PC-3 (cell line): ENCODE data around the gene PDCD11. TPM values are rescaled to one million over a fixed set of nuclear protein-coding genes. Genes with fewer than 3 reads are reported as not detected.

Experiments
- ATAC-seq: fragments of 200-7000 bp; cut with Tn5 transposase; 2 replicates; pipeline ENCODE4 v1.9.1; 2020; ENCODE audit warnings: mild to moderate bottlenecking, moderate library complexity
- BruUV-seq: library from RNA; stranded (reverse); fragments of 400-500 nt; replicated peaks from 2 replicates; lab custom pipeline; 2021; lab: Mats Ljungman, UMichigan
- CTCF ChIA-PET: fragments of 300-600 bp; sonication (Branson Sonifier 250); formaldehyde crosslinking; loops from one replicate; lab custom pipeline; 2022; ENCODE audit warnings: antibody characterized with exemption; lab: Charles Lee
- POLR2A ChIA-PET: fragments of 300-600 bp; sonication (Branson Sonifier 250); formaldehyde crosslinking; loops from one replicate; lab custom pipeline; 2022; ENCODE audit warnings: antibody characterized with exemption; ENCODE audit not compliant: unreplicated experiment; lab: Charles Lee
- DNase-seq: peaks from one replicate; pipeline ENCODE4 v3.0.0-alpha.2; 2015
- H2AFZ ChIP-seq: fragments of 300-600 bp; sonication (generic); 2 replicates; pipeline ENCODE4 v1.6.0; 2016; ENCODE audit warnings: antibody characterized with exemption, low read length
- H3F3A ChIP-seq: fragments of 300-600 bp; sonication (generic); one replicate; pipeline ENCODE4 v1.6.0; 2017; ENCODE audit warnings: antibody characterized with exemption, low read length, control low read depth, mild to moderate bottlenecking; ENCODE audit not compliant: unreplicated experiment
- H3K27ac ChIP-seq: fragments of 300-600 bp; sonication (generic); 2 replicates; pipeline ENCODE4 v1.5.1; 2016; ENCODE audit warnings: mild to moderate bottlenecking, low read length
- H3K27me3 ChIP-seq: fragments of 300-600 bp; sonication (generic); 2 replicates; pipeline ENCODE4 v1.6.1; 2016; ENCODE audit warnings: low read length, mixed read lengths
- H3K36me3 ChIP-seq: fragments of 300-600 bp; sonication (generic); 2 replicates; pipeline ENCODE4 v1.6.1; 2016; ENCODE audit warnings: low read depth, mixed run types, low read length, mixed read lengths
- H3K4me1 ChIP-seq: fragments of 300-600 bp; sonication (generic); 2 replicates; pipeline ENCODE4 v1.5.1; 2016; ENCODE audit warnings: low read length; ENCODE audit not compliant: insufficient read depth
- H3K4me2 ChIP-seq: fragments of 300-600 bp; sonication (generic); 2 replicates; pipeline ENCODE4 v1.6.0; 2016; ENCODE audit warnings: low read length
- H3K4me3 ChIP-seq: fragments of 300-600 bp; sonication (generic); 2 replicates; pipeline ENCODE4 v1.5.1; 2016; ENCODE audit warnings: mild to moderate bottlenecking, low read length, mixed read lengths
- H3K79me2 ChIP-seq: fragments of 300-600 bp; sonication (generic); 2 replicates; pipeline ENCODE4 v1.6.1; 2017; ENCODE audit warnings: low read length, mixed read lengths
- H3K9ac ChIP-seq: fragments of 300-600 bp; sonication (generic); 2 replicates; pipeline ENCODE4 v1.6.0; 2016; ENCODE audit warnings: mild to moderate bottlenecking, low read length
- H3K9me2 ChIP-seq: fragments of 300-600 bp; sonication (generic); replicated peaks from 2 replicates; pipeline ENCODE4 v1.6.1; 2016; ENCODE audit warnings: mixed run types, low read length, mixed read lengths
- H3K9me3 ChIP-seq: fragments of 300-600 bp; sonication (generic); 2 replicates; pipeline ENCODE4 v1.6.1; 2016; ENCODE audit warnings: low read length, mixed read lengths
- H4K20me1 ChIP-seq: fragments of 300-600 bp; sonication (generic); 2 replicates; pipeline ENCODE4 v1.6.1; 2016; ENCODE audit warnings: low read length, mixed read lengths
- CTCF ChIP-seq: fragments of 300-600 bp; sonication (generic); conservative IDR thresholded peaks from 2 replicates; pipeline ENCODE4 v1.5.1; 2017; ENCODE audit warnings: antibody characterized with exemption, low read depth, mild to moderate bottlenecking, low read length
- EZH2 ChIP-seq: fragments of 300-600 bp; sonication (generic); IDR thresholded peaks from one replicate; pipeline ENCODE4 v1.6.1; 2017; ENCODE audit warnings: antibody characterized with exemption, mild to moderate bottlenecking, low read length; ENCODE audit not compliant: unreplicated experiment
- EZH2phosphoT487 ChIP-seq: fragments of 300-600 bp; sonication (generic); IDR thresholded peaks from 2 replicates; pipeline ENCODE4 v1.6.1; 2018; ENCODE audit warnings: mild to moderate bottlenecking, antibody characterized with exemption, low read length, borderline replicate concordance
- intact Hi-C: fragments of 100-400 bp; cut with micrococcal nuclease; formaldehyde crosslinking; loops from 2 replicates; pipeline ENCODE4 v1.9.0; 2023
- total RNA-seq: library from RNA; depleted of rRNA; stranded (reverse); fragments of >200 nt; gene quantifications from 2 replicates; pipeline ENCODE4 v1.2.3, GENCODE V29; 2014

Gene PDCD11
- total RNA-seq, 1 experiment from 2014 or later, result 41.9 TPM

GRCh38 chr10:103419101-103419500 lies 22.7 kb downstream of the PDCD11 start:
- H2AFZ ChIP-seq, result no peak overlapping the region
- H3K79me2 ChIP-seq, result no peaks in the 10 kb centered on the region
- H4K20me1 ChIP-seq, result no peaks in the 10 kb centered on the region
- H3K27ac ChIP-seq, result no peak overlapping the region
- peaks cover 69% of the 10 kb centered on the region for H3K36me3 ChIP-seq
- DNase-seq (no peak), ATAC-seq (no peak)
- CTCF ChIA-PET, result interaction anchor here (0.6 kb wide), 1 partner anchor 63 kb away, joined by 9 read pairs; no protein-coding TSS in a partner anchor
- no peak overlapping the region for H3K9ac ChIP-seq
- no peaks in the 10 kb centered on the region for H3K4me1 ChIP-seq
- H3F3A ChIP-seq, result no peaks in the 10 kb centered on the region
- H3K9me3 ChIP-seq, result no peaks in the 10 kb centered on the region
- H3K9me2 ChIP-seq, result no peaks in the 10 kb centered on the region
- no peak for TF ChIP-seq EZH2
- no peak for TF ChIP-seq EZH2phosphoT487
- no peak for TF ChIP-seq CTCF
- no peak overlapping the region for H3K4me2 ChIP-seq
- POLR2A ChIA-PET, result no interaction called here
- no peak overlapping the region for H3K4me3 ChIP-seq
- no TSS peak for BruUV-seq
- intact Hi-C loops, result no loop called here
- H3K27me3 ChIP-seq, result no peaks in the 10 kb centered on the region

GRCh38 chr10:103423748-103424147 lies 27.3 kb downstream of the PDCD11 start:
- Histone ChIP-seq H3K27ac (no peak overlapping the region), H3K4me1 (no peaks in the 10 kb centered on the region), H3K36me3 (peaks cover 51% of the 10 kb centered on the region), H3K79me2 (no peaks in the 10 kb centered on the region), H3K27me3 (no peaks in the 10 kb centered on the region), H3K9me3 (no peaks in the 10 kb centered on the region), H3K9me2 (no peaks in the 10 kb centered on the region), H3K4me3 (no peak overlapping the region), H2AFZ (no peak overlapping the region), H4K20me1 (no peaks in the 10 kb centered on the region), H3K4me2 (no peak overlapping the region), H3K9ac (no peak overlapping the region), H3F3A (no peaks in the 10 kb centered on the region)
- intact Hi-C loops, result no loop called here
- DNase-seq (no peak), ATAC-seq (no peak)
- BruUV-seq, result no TSS peak
- ChIA-PET POLR2A (no interaction called here), CTCF (no interaction called here)
- TF ChIP-seq EZH2phosphoT487 (no peak), EZH2 (no peak), CTCF (no peak)

- H3K9ac ChIP-seq, result no peak overlapping the region
- CTCF ChIA-PET, result no interaction called here
- H3K9me3 ChIP-seq, result no peaks in the 10 kb centered on the region
- H3F3A ChIP-seq, result no peaks in the 10 kb centered on the region
- H2AFZ ChIP-seq, result no peak overlapping the region
- H3K4me1 ChIP-seq, result no peaks in the 10 kb centered on the region
- no peaks in the 10 kb centered on the region for H3K79me2 ChIP-seq
- H3K4me3 ChIP-seq, result no peak overlapping the region
- no peaks in the 10 kb centered on the region for H4K20me1 ChIP-seq
- H3K36me3 ChIP-seq, result peaks cover 39% of the 10 kb centered on the region
- no peak overlapping the region for H3K27ac ChIP-seq
- intact Hi-C loops, result no loop called here
- no peak for TF ChIP-seq EZH2
- POLR2A ChIA-PET, result no interaction called here
- no peak for ATAC-seq
- BruUV-seq, result no TSS peak
- H3K4me2 ChIP-seq, result no peak overlapping the region
- DNase-seq, result no peak
- H3K27me3 ChIP-seq, result no peaks in the 10 kb centered on the region
- H3K9me2 ChIP-seq, result no peaks in the 10 kb centered on the region
Observed at GRCh38 chr10:103427866-103428265, 31.4 kb downstream of the PDCD11 start.
